PC-9 (cell line): ENCODE results near the gene MPEG1. TPM values are rescaled to one million over a fixed set of nuclear protein-coding genes. Genes with fewer than 3 reads are reported as not detected.

Experiments
- BruUV-seq: library from RNA; stranded (reverse); fragments of 400-500 nt; replicated peaks from 2 replicates; lab custom pipeline; 2021; lab: Mats Ljungman, UMichigan
- CTCF ChIA-PET: fragments of 300-600 bp; sonication (Branson Sonifier 250); formaldehyde crosslinking; loops from one replicate; lab custom pipeline; 2022; ENCODE audit warnings: antibody characterized with exemption; lab: Charles Lee
- POLR2A ChIA-PET: fragments of 300-600 bp; sonication (Branson Sonifier 250); formaldehyde crosslinking; loops from one replicate; lab custom pipeline; 2022; ENCODE audit warnings: antibody characterized with exemption; ENCODE audit not compliant: unreplicated experiment; lab: Charles Lee
- DNase-seq, 2 experiments: peaks; one replicate each; pipeline versions ENCODE4 v3.0.0 to v3.0.0-alpha.2; 2015 to 2022; ENCODE audit warnings: mixed read lengths in 1 of 2
- H2AFZ ChIP-seq: fragments of 200-600 bp; sonication (generic); 2 replicates; pipeline ENCODE4 v1.8.1; 2017; ENCODE audit warnings: antibody characterized with exemption
- H3F3A ChIP-seq: fragments of 200-600 bp; sonication (generic); 2 replicates; pipeline ENCODE4 v1.8.1; 2017; ENCODE audit warnings: antibody characterized with exemption, mild to moderate bottlenecking, low read depth; ENCODE audit not compliant: insufficient read depth
- H3K27ac ChIP-seq: fragments of 200-600 bp; sonication (generic); 2 replicates; pipeline ENCODE4 v1.6.1; 2016; ENCODE audit warnings: mixed run types
- H3K27me3 ChIP-seq: fragments of 200-600 bp; sonication (generic); 2 replicates; pipeline ENCODE4 v1.6.1; 2016; ENCODE audit warnings: low read depth, mixed run types; ENCODE audit not compliant: insufficient read depth
- H3K36me3 ChIP-seq: fragments of 200-600 bp; sonication (generic); 2 replicates; pipeline ENCODE4 v1.6.1; 2016; ENCODE audit warnings: low read depth, mixed run types
- H3K4me1 ChIP-seq: fragments of 200-600 bp; sonication (generic); replicated peaks from 2 replicates; pipeline ENCODE4 v1.6.1; 2016; ENCODE audit warnings: mixed run types; ENCODE audit not compliant: insufficient read depth
- H3K4me2 ChIP-seq: fragments of 200-600 bp; sonication (generic); 2 replicates; pipeline ENCODE4 v1.6.1; 2017; ENCODE audit warnings: mixed run types
- H3K4me3 ChIP-seq: fragments of 200-600 bp; sonication (generic); 2 replicates; pipeline ENCODE4 v1.6.1; 2016; ENCODE audit warnings: mixed run types
- H3K79me2 ChIP-seq: fragments of 200-600 bp; sonication (generic); 2 replicates; pipeline ENCODE4 v1.6.1; 2017; ENCODE audit warnings: low read depth, mixed run types
- H3K9me2 ChIP-seq: fragments of 200-600 bp; sonication (generic); 2 replicates; pipeline ENCODE4 v1.8.1; 2017; ENCODE audit warnings: mild to moderate bottlenecking; ENCODE audit not compliant: insufficient read depth
- H3K9me3 ChIP-seq: fragments of 200-600 bp; sonication (generic); 2 replicates; pipeline ENCODE4 v1.8.1; 2016; ENCODE audit warnings: low read depth; ENCODE audit not compliant: insufficient read depth
- H4K20me1 ChIP-seq: fragments of 200-600 bp; sonication (generic); 2 replicates; pipeline ENCODE4 v1.8.1; 2017; ENCODE audit not compliant: insufficient read depth
- CTCF ChIP-seq: fragments of 200-600 bp; sonication (generic); conservative IDR thresholded peaks from 2 replicates; pipeline ENCODE4 v1.6.1; 2017; ENCODE audit warnings: mixed run types, antibody characterized with exemption, mild to moderate bottlenecking, moderate library complexity
- EZH2 ChIP-seq: fragments of 200-600 bp; sonication (generic); IDR thresholded peaks from 2 replicates; pipeline ENCODE4 v1.8.0; 2017; ENCODE audit warnings: antibody characterized with exemption, low read depth
- intact Hi-C: fragments of 100-400 bp; cut with micrococcal nuclease; formaldehyde crosslinking; loops from one replicate; pipeline ENCODE4 v1.10.0; 2022; ENCODE audit not compliant: unreplicated experiment
- total RNA-seq: library from RNA; stranded (reverse); gene quantifications from 2 replicates; pipeline ENCODE4 v1.2.3, GENCODE V29; 2021

The MPEG1 gene
- total RNA-seq, 1 experiment from 2014 or later, result not detected

DNA sequence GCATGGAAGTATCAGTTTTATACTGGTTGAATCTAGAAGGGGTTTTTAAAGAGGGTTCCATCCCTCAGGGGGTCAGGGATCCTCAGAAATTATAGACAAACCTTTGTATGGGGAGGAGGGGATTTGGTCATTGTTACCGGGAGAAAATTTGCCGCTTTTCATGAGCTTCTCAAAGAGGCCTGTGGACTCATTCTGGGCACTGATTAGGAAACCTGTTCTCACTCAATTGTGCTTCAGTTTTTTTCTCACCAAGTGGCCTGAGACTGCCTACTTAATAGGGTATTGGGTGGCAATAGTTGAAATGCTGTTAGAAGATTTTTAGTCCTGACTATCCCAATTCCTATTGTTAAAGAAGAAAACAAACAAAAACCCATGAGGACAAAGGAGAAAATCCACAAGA lies 14.0 kb downstream of the MPEG1 start:
- TF ChIP-seq CTCF (no peak), EZH2 (no peak)
- Histone ChIP-seq H3F3A (no peaks in the 10 kb centered on the region), H3K4me3 (no peak overlapping the region), H3K4me2 (no peak overlapping the region), H3K27me3 (no peaks in the 10 kb centered on the region), H3K9me3 (no peaks in the 10 kb centered on the region), H4K20me1 (no peaks in the 10 kb centered on the region), H3K4me1 (no peaks in the 10 kb centered on the region), H3K9me2 (no peaks in the 10 kb centered on the region), H3K27ac (no peak overlapping the region), H3K36me3 (peaks cover 81% of the 10 kb centered on the region), H3K79me2 (no peaks in the 10 kb centered on the region), H2AFZ (no peak overlapping the region)
- no peak for DNase-seq
- intact Hi-C loops, result no loop called here
- BruUV-seq, result no TSS peak
- CTCF ChIA-PET, result interaction anchor here (0.6 kb wide), 1 partner anchor 1291 kb away, joined by 3 read pairs; no protein-coding TSS in a partner anchor
- POLR2A ChIA-PET, result no interaction called here

GRCh38 chr11:59197991-59198390 lies 14.7 kb downstream of the MPEG1 start:
- intact Hi-C loops, result no loop called here

GRCh38 chr11:59196777-59197176 lies 15.9 kb downstream of the MPEG1 start:
- TF ChIP-seq EZH2 (no peak), CTCF (no peak)
- Histone ChIP-seq H3K27me3 (no peaks in the 10 kb centered on the region), H3K79me2 (no peaks in the 10 kb centered on the region), H3K9me2 (no peaks in the 10 kb centered on the region), H3K9me3 (no peaks in the 10 kb centered on the region), H3K36me3 (peaks cover 88% of the 10 kb centered on the region), H3F3A (no peaks in the 10 kb centered on the region), H3K27ac (no peak overlapping the region), H3K4me3 (no peak overlapping the region), H3K4me2 (no peak overlapping the region), H4K20me1 (no peaks in the 10 kb centered on the region), H2AFZ (no peak overlapping the region), H3K4me1 (no peaks in the 10 kb centered on the region)
- CTCF ChIA-PET, result no interaction called here
- no peak for DNase-seq
- no TSS peak for BruUV-seq
- intact Hi-C loops, result no loop called here
- POLR2A ChIA-PET, result no interaction called here

More at GRCh38 chr11:59197991-59198390, 14.7 kb downstream of the MPEG1 start:
- H3K4me2 ChIP-seq, result no peak overlapping the region
- ChIA-PET POLR2A (interaction anchor here (0.6 kb wide), 1 partner anchor 23 kb away, joined by 4 read pairs; no protein-coding TSS in a partner anchor), CTCF (interaction anchor here (0.6 kb wide), 1 partner anchor 8 kb away, joined by 4 read pairs; no protein-coding TSS in a partner anchor)
- H3F3A ChIP-seq, result no peaks in the 10 kb centered on the region
- no peak overlapping the region for H3K27ac ChIP-seq
- no peak overlapping the region for H3K4me3 ChIP-seq
- no peaks in the 10 kb centered on the region for H3K27me3 ChIP-seq
- H4K20me1 ChIP-seq, result no peaks in the 10 kb centered on the region
- no peaks in the 10 kb centered on the region for H3K4me1 ChIP-seq
- H3K36me3 ChIP-seq, result peaks cover 88% of the 10 kb centered on the region
- no peak for DNase-seq
- H2AFZ ChIP-seq, result no peak overlapping the region
- no peaks in the 10 kb centered on the region for H3K9me3 ChIP-seq
- no peak for TF ChIP-seq CTCF
- TF ChIP-seq EZH2, result no peak
- no peaks in the 10 kb centered on the region for H3K9me2 ChIP-seq
- no peaks in the 10 kb centered on the region for H3K79me2 ChIP-seq
- BruUV-seq, result no TSS peak
